H9 (cell line): ENCODE measurements around the gene FXYD6. TPM values are rescaled to one million over a fixed set of nuclear protein-coding genes. Genes with fewer than 3 reads are reported as not detected.

ENCODE experiments used
- DNase-seq: peaks from one replicate; pipeline ENCODE4 v3.0.0-alpha.2; 2017
- H2AFZ ChIP-seq: one replicate; pipeline ENCODE4 v1.6.1; 2013; ENCODE audit warnings: mild to moderate bottlenecking, low read length, control low read depth, moderate library complexity
- H2AK5ac ChIP-seq: 2 replicates; pipeline ENCODE4 v1.6.1; 2013; ENCODE audit warnings: low read length, control low read depth, mixed read lengths; ENCODE audit not compliant: insufficient read length
- H2BK120ac ChIP-seq: one replicate; pipeline ENCODE4 v1.6.1; 2013; ENCODE audit warnings: low read depth, mild to moderate bottlenecking, low read length, control low read depth, inconsistent platforms; ENCODE audit not compliant: poor library complexity, severe bottlenecking
- H2BK12ac ChIP-seq: 2 replicates; pipeline ENCODE4 v1.6.1; 2013; ENCODE audit warnings: low read length, control low read depth, mixed read lengths, low read depth; ENCODE audit not compliant: insufficient read length
- H2BK15ac ChIP-seq: 2 replicates; pipeline ENCODE4 v1.6.1; 2013; ENCODE audit warnings: low read depth, low read length, control low read depth
- H2BK20ac ChIP-seq: one replicate; pipeline ENCODE4 v1.6.1; 2013; ENCODE audit warnings: low read depth, mild to moderate bottlenecking, low read length, control low read depth, inconsistent platforms; ENCODE audit not compliant: poor library complexity, severe bottlenecking
- H2BK5ac ChIP-seq: 2 replicates; pipeline ENCODE4 v1.6.1; 2013; ENCODE audit warnings: low read length, control low read depth, mixed read lengths; ENCODE audit not compliant: insufficient read length
- H3K14ac ChIP-seq: 2 replicates; pipeline ENCODE4 v1.6.1; 2013; ENCODE audit warnings: low read length, control low read depth; ENCODE audit not compliant: insufficient read depth
- H3K18ac ChIP-seq: 2 replicates; pipeline ENCODE4 v1.6.1; 2013; ENCODE audit warnings: low read depth, mild to moderate bottlenecking, mixed read lengths, low read length, control low read depth; ENCODE audit not compliant: insufficient read length
- H3K23ac ChIP-seq: 2 replicates; pipeline ENCODE4 v1.6.1; 2013; ENCODE audit warnings: low read length, control low read depth, mixed read lengths, low read depth; ENCODE audit not compliant: insufficient read length
- H3K23me2 ChIP-seq: 2 replicates; pipeline ENCODE4 v1.6.1; 2013; ENCODE audit warnings: low read depth, mild to moderate bottlenecking, mixed read lengths, low read length, control low read depth; ENCODE audit not compliant: insufficient read length, poor library complexity, severe bottlenecking
- H3K27ac ChIP-seq: 2 replicates; pipeline ENCODE4 v1.5.1; 2013; ENCODE audit warnings: low read length, control low read depth, mixed read lengths, low read depth; ENCODE audit not compliant: insufficient read length
- H3K27me3 ChIP-seq: 2 replicates; pipeline ENCODE4 v1.6.1; 2013; ENCODE audit warnings: low read length, control low read depth, inconsistent platforms; ENCODE audit not compliant: insufficient read depth
- H3K4ac ChIP-seq: 2 replicates; pipeline ENCODE4 v1.6.1; 2013; ENCODE audit warnings: low read depth, mild to moderate bottlenecking, control low read depth, inconsistent platforms, low read length, moderate library complexity
- H3K4me1 ChIP-seq: 2 replicates; pipeline ENCODE4 v1.6.1; 2013; ENCODE audit warnings: low read length, control low read depth, inconsistent platforms; ENCODE audit not compliant: insufficient read depth
- H3K4me2 ChIP-seq: 2 replicates; pipeline ENCODE4 v1.6.1; 2013; ENCODE audit warnings: low read length, control low read depth, mixed read lengths; ENCODE audit not compliant: insufficient read length, insufficient read depth
- H3K56ac ChIP-seq: 2 replicates; pipeline ENCODE4 v1.6.1; 2013; ENCODE audit warnings: low read depth, mild to moderate bottlenecking, mixed read lengths, low read length, control low read depth; ENCODE audit not compliant: insufficient read length
- H3K79me1 ChIP-seq: 2 replicates; pipeline ENCODE4 v1.6.1; 2013; ENCODE audit warnings: low read depth, mild to moderate bottlenecking, moderate library complexity, low read length, control low read depth, inconsistent platforms; ENCODE audit not compliant: insufficient read depth, poor library complexity, severe bottlenecking
- H3K79me2 ChIP-seq: 2 replicates; pipeline ENCODE4 v1.6.1; 2013; ENCODE audit warnings: low read length, control low read depth, inconsistent platforms; ENCODE audit not compliant: insufficient read depth
- H3K9ac ChIP-seq: 2 replicates; pipeline ENCODE4 v1.6.1; 2013; ENCODE audit warnings: low read length, control low read depth, mixed read lengths; ENCODE audit not compliant: insufficient read length; ENCODE audit errors: extremely low read depth
- H3K9me3 ChIP-seq: one replicate; pipeline ENCODE4 v1.6.1; 2013; ENCODE audit warnings: low read depth, low read length, inconsistent platforms; ENCODE audit not compliant: control insufficient read depth
- H3T11ph ChIP-seq: one replicate; pipeline ENCODE4 v1.6.1; 2013; ENCODE audit warnings: mild to moderate bottlenecking, low read length, control low read depth, inconsistent platforms
- H4K20me1 ChIP-seq: one replicate; pipeline ENCODE4 v1.6.1; 2013; ENCODE audit not compliant: control insufficient read depth, insufficient read length, insufficient read depth
- H4K5ac ChIP-seq: 2 replicates; pipeline ENCODE4 v1.6.1; 2013; ENCODE audit warnings: low read depth, mild to moderate bottlenecking, mixed read lengths, low read length, control low read depth; ENCODE audit not compliant: insufficient read length
- H4K8ac ChIP-seq: replicated peaks from 2 replicates; pipeline ENCODE4 v1.6.1; 2013; ENCODE audit warnings: low read length, control low read depth, mixed read lengths, low read depth; ENCODE audit not compliant: insufficient read length
- H4K91ac ChIP-seq: 2 replicates; pipeline ENCODE4 v1.6.1; 2013; ENCODE audit warnings: low read depth, mild to moderate bottlenecking, moderate library complexity, mixed read lengths, low read length, control low read depth; ENCODE audit not compliant: insufficient read length
- H3K27ac Mint-ChIP-seq, 3 experiments: 2 replicates in 2 of 3; 3 replicates in 1 of 3; pipeline ENCODE4 v1.8.0; 2020 to 2021; ENCODE audit warnings: mixed read lengths in 3 of 3, mild to moderate bottlenecking in 1 of 3, moderate library complexity in 1 of 3
- H3K27me3 Mint-ChIP-seq: 2 replicates; pipeline ENCODE4 v1.8.0; 2021; ENCODE audit warnings: low read depth, mild to moderate bottlenecking, moderate library complexity, mixed read lengths
- H3K36me3 Mint-ChIP-seq, 3 experiments: 2 replicates in 2 of 3; 3 replicates in 1 of 3; pipeline ENCODE4 v1.8.0; 2020 to 2021; ENCODE audit warnings: low read depth in 3 of 3, mixed read lengths in 3 of 3; ENCODE audit not compliant: insufficient read depth in 1 of 3
- H3K4me1 Mint-ChIP-seq, 2 experiments: 2 replicates each; pipeline ENCODE4 v1.8.0; 2020; ENCODE audit warnings: mixed read lengths in 2 of 2
- H3K4me3 Mint-ChIP-seq, 2 experiments: 2 replicates in 1 of 2; 3 replicates in 1 of 2; pipeline ENCODE4 v1.8.0; 2020 to 2021; ENCODE audit warnings: mild to moderate bottlenecking in 2 of 2, mixed read lengths in 2 of 2, moderate library complexity in 1 of 2
- H3K9me3 Mint-ChIP-seq, 2 experiments: 2 replicates in 1 of 2; 3 replicates in 1 of 2; pipeline ENCODE4 v1.8.0; 2020; ENCODE audit warnings: mild to moderate bottlenecking in 2 of 2, mixed read lengths in 2 of 2, moderate library complexity in 1 of 2
- WGBS: extraction: QIAGEN DNeasy Blood & Tissue Kit; methylation state at CpG from one replicate; pipeline ENCODE4 v1.1.7; 2013; ENCODE audit warnings: missing lambda C conversion rate, low lambda C conversion rate, mixed read lengths; ENCODE audit not compliant: insufficient read length; ENCODE audit errors: extremely low coverage; 5-methylcytosine and 5-hydroxymethylcytosine counted together
- total RNA-seq: library from RNA; stranded (reverse); gene quantifications from 2 replicates; pipeline ENCODE4 v1.2.1, GENCODE V29; 2021
- TF ChIP-seq, protein P1 (sequence below): fragments of 200-600 bp; sonication (generic); conservative IDR thresholded peaks from 3 replicates; pipeline ENCODE4 v1.8.0; 2021; ENCODE audit warnings: antibody characterized with exemption, mild to moderate bottlenecking

The FXYD6 gene
- total RNA-seq, 1 experiment from 2014 or later: 18.3 TPM

DNA sequence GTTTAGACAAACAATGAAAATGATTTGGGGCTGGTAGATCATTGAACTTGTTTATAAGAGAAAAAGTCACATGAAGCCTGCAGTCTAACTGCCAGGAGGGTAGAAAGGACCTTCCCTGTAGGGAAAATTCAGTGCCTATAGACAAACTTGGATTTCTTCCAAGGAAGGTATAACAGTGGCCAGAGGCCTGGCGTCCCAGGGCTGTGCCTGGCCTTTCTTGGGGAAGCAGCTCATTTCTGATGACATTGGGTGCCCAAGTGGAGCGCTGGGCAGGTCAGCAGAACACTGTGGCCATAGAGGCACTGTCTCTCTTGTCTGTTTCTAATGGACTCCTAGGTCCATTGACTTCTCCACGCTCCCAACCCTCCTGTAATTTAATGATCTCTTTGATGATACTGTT lies 6.6 kb upstream of the FXYD6 start:
- Histone ChIP-seq H3K4me1 (peaks cover 2% of the 10 kb centered on the region; the same call in 1 of the 2 replicates), H4K5ac (no peak overlapping the region)
- no peak overlapping the region for H3K27ac Mint-ChIP-seq

More for the DNA sequence above, 6.6 kb upstream of the FXYD6 start:
- H3K9me3 Mint-ChIP-seq: no peaks in the 10 kb centered on the region
- no peak overlapping the region for H2AK5ac ChIP-seq
- peaks cover 26 to 29% of the 10 kb centered on the region in 2 experiments for H3K4me1 Mint-ChIP-seq
- no peak overlapping the region for H2BK15ac ChIP-seq
- no peak overlapping the region for H4K8ac ChIP-seq
- no peak overlapping the region for H3K4me3 Mint-ChIP-seq
- no peaks in the 10 kb centered on the region for H3K9me3 ChIP-seq
- no peak overlapping the region for H3K27ac ChIP-seq
- no peak overlapping the region for H3K18ac ChIP-seq
- no peak overlapping the region for H3K56ac ChIP-seq
- TF ChIP-seq, protein P1, sequence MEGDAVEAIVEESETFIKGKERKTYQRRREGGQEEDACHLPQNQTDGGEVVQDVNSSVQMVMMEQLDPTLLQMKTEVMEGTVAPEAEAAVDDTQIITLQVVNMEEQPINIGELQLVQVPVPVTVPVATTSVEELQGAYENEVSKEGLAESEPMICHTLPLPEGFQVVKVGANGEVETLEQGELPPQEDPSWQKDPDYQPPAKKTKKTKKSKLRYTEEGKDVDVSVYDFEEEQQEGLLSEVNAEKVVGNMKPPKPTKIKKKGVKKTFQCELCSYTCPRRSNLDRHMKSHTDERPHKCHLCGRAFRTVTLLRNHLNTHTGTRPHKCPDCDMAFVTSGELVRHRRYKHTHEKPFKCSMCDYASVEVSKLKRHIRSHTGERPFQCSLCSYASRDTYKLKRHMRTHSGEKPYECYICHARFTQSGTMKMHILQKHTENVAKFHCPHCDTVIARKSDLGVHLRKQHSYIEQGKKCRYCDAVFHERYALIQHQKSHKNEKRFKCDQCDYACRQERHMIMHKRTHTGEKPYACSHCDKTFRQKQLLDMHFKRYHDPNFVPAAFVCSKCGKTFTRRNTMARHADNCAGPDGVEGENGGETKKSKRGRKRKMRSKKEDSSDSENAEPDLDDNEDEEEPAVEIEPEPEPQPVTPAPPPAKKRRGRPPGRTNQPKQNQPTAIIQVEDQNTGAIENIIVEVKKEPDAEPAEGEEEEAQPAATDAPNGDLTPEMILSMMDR: no peak
- no peak overlapping the region for H3T11ph ChIP-seq
- H3K36me3 Mint-ChIP-seq: no peaks in the 10 kb centered on the region
- no peaks in the 10 kb centered on the region; the same call in 1 of the 2 replicates for H3K27me3 ChIP-seq
- no CpG with 5 or more reads among the region's 3 CpGs for WGBS
- no peaks in the 10 kb centered on the region for H3K23me2 ChIP-seq
- no peak overlapping the region for H2BK20ac ChIP-seq
- no peaks in the 10 kb centered on the region for H3K79me1 ChIP-seq
- no peak overlapping the region for H2BK120ac ChIP-seq
- H2AFZ ChIP-seq: no peak overlapping the region
- no peak for DNase-seq
- H3K4ac ChIP-seq: no peak overlapping the region
- no peaks in the 10 kb centered on the region for H3K79me2 ChIP-seq
- no peak overlapping the region for H3K14ac ChIP-seq
- H4K20me1 ChIP-seq: no peaks in the 10 kb centered on the region
- H3K27me3 Mint-ChIP-seq: peaks cover 42% of the 10 kb centered on the region
- H3K4me2 ChIP-seq: no peak overlapping the region
- H3K23ac ChIP-seq: no peak overlapping the region
- no peak overlapping the region for H2BK12ac ChIP-seq
- no peak overlapping the region for H2BK5ac ChIP-seq
- no peak overlapping the region for H4K91ac ChIP-seq
- no peak overlapping the region for H3K9ac ChIP-seq
